Lung microvascular endothelial cell (primary cell): ENCODE measurements around the gene LYRM2. TPM values are rescaled to one million over a fixed set of nuclear protein-coding genes. Genes with fewer than 3 reads are reported as not detected.

Source experiments
- total RNA-seq: library from RNA; depleted of rRNA; stranded (reverse); fragments of >200 nt; gene quantifications from 2 replicates; pipeline ENCODE4 v1.2.1, GENCODE V29; 2014

Gene LYRM2
- total RNA-seq, 1 donor from 2014 or later: 12.7 TPM

Other genes starting within 250 kb of the LYRM2 start
- 0.22 and 0.60 TPM in 2 replicates for gene RRAGD, start 226.5 kb downstream of the LYRM2 start, total RNA-seq
- gene ANKRD6, start 205.6 kb downstream of the LYRM2 start, total RNA-seq: 3.7 and 13.9 TPM in 2 replicates
- gene MDN1, start 181.0 kb upstream of the LYRM2 start, total RNA-seq: 13.5 and 18.3 TPM in 2 replicates
- 7.4 and 10.7 TPM in 2 replicates for gene CASP8AP2, start 191.1 kb upstream of the LYRM2 start, total RNA-seq